ENCODE results near the gene TBCK. TPM values are rescaled to one million over a fixed set of nuclear protein-coding genes. Genes with fewer than 3 reads are reported as not detected.

Gene TBCK
- polyA plus RNA-seq, 1 experiment = 36.3 TPM

DNA sequence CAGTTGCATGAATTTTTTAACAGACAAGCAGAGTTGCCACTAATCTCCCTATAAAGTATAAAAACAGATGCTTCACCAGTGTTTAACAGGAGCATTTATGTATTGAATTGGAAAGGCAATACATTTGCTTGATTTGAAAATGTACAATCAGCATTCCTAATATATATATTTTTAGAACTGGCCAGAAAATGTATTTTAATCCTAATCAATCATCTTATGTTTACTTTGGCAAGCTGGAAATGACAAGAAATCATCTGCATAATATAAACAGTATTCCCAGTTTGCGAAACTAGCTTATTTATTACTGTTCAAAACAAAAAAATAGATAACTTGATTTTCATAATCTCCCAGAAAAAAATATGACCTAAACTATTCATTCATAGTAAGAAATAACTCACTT is 123.9 kb downstream of the TBCK start:
- Histone ChIP-seq H3K27me3 (ENCODE audit: control insufficient read depth, insufficient read depth, low read length) (no peaks in the 10 kb centered on the region), H3K36me3 (ENCODE audit: control insufficient read depth, insufficient read depth, low read length) (no peaks in the 10 kb centered on the region), H3K4me3 (ENCODE audit: low read depth, low read length) (no peak overlapping the region)
- POLR2A ChIA-PET = no interaction called here
- DNase-seq (ENCODE audit: low read depth) = no peak
- TF ChIP-seq, protein P1, sequence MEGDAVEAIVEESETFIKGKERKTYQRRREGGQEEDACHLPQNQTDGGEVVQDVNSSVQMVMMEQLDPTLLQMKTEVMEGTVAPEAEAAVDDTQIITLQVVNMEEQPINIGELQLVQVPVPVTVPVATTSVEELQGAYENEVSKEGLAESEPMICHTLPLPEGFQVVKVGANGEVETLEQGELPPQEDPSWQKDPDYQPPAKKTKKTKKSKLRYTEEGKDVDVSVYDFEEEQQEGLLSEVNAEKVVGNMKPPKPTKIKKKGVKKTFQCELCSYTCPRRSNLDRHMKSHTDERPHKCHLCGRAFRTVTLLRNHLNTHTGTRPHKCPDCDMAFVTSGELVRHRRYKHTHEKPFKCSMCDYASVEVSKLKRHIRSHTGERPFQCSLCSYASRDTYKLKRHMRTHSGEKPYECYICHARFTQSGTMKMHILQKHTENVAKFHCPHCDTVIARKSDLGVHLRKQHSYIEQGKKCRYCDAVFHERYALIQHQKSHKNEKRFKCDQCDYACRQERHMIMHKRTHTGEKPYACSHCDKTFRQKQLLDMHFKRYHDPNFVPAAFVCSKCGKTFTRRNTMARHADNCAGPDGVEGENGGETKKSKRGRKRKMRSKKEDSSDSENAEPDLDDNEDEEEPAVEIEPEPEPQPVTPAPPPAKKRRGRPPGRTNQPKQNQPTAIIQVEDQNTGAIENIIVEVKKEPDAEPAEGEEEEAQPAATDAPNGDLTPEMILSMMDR (IDR thresholded peaks at IDR 0.05; ENCODE audit: insufficient read depth, low read depth, low read length) = no peak
- CTCF ChIA-PET = no interaction called here

DNA sequence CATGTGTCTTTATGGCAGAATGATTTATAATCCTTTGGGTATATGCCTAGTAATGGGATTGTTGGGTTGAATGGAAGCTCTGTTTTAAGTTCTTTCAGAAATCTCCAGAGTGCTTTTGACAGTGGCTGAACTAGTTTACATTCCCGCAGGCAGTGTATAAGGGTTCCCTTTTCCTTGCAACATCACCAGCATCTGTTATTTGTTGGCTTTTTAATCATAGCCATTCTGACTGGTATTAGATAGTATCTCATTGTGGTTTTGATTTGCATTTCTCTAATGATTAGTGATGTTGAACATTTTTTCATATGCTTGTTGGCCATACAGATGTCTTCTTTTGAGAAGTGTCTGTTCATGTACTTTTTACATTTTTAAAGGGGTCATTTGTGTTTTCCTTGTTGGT is 129.8 kb downstream of the TBCK start:
- ChIA-PET CTCF (no interaction called here), POLR2A (interaction anchor here (0.7 kb wide), 1 partner anchor 207 kb away, joined by 3 read pairs; no protein-coding TSS in a partner anchor)
- DNase-seq (ENCODE audit: low read depth) = no peak
- H3K27me3 ChIP-seq (ENCODE audit: control insufficient read depth, insufficient read depth, low read length) = no peaks in the 10 kb centered on the region
- no peaks in the 10 kb centered on the region for H3K36me3 ChIP-seq (ENCODE audit: control insufficient read depth, insufficient read depth, low read length)
- H3K4me3 ChIP-seq (ENCODE audit: low read depth, low read length) = no peak overlapping the region
- TF ChIP-seq, protein P1 (IDR thresholded peaks at IDR 0.05; ENCODE audit: insufficient read depth, low read depth, low read length) = no peak

DNA sequence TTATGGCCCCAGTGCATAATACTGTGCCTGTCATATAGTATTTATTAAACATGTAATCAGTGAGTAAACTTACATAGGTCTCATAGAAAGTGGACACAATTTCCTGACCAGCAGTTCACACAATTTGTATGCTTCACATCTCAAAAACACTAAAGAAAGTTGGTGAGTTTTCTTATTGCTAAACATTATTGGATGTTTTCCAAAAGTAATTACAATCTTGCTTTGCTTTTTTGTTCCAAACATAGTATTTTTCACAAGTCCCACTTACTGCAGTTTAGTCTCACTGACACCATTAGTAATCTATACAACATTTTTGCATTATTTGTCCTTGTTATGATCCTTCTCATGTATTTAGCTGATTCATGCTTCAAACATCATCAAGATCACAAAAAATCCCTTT is 132.5 kb downstream of the TBCK start:
- ChIA-PET CTCF (no interaction called here), POLR2A (no interaction called here)
- TF ChIP-seq, protein P1 (IDR thresholded peaks at IDR 0.05; ENCODE audit: insufficient read depth, low read depth, low read length) = no peak
- DNase-seq (ENCODE audit: low read depth) = no peak
- H3K27me3 ChIP-seq (ENCODE audit: control insufficient read depth, insufficient read depth, low read length) = no peaks in the 10 kb centered on the region
- no peaks in the 10 kb centered on the region for H3K36me3 ChIP-seq (ENCODE audit: control insufficient read depth, insufficient read depth, low read length)
- no peak overlapping the region for H3K4me3 ChIP-seq (ENCODE audit: low read depth, low read length)

DNA sequence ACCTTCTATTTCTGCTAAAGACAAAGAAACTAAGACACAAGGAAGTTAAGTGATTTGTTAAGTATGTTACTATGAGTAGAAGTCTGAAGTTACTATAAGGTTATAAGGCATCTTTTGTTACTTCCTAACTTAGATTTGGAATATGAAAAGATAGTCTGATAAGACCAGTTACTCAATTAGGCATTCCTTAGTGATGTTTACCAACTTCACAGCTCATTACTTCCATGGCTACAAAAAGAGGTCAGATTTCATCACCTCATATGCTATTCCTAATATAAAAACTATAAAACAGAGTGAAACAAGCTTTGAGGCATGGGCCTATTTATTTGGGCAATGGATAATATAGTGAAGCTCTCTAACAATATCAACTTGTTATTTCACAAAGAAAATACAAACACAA is 143.1 kb downstream of the TBCK start:
- ChIA-PET CTCF (no interaction called here), POLR2A (no interaction called here)
- TF ChIP-seq, protein P1 (IDR thresholded peaks at IDR 0.05; ENCODE audit: insufficient read depth, low read depth, low read length) = no peak
- DNase-seq (ENCODE audit: low read depth) = no peak
- Histone ChIP-seq H3K4me3 (ENCODE audit: low read depth, low read length) (no peak overlapping the region), H3K27me3 (ENCODE audit: control insufficient read depth, insufficient read depth, low read length) (no peaks in the 10 kb centered on the region), H3K36me3 (ENCODE audit: control insufficient read depth, insufficient read depth, low read length) (no peaks in the 10 kb centered on the region)

DNA sequence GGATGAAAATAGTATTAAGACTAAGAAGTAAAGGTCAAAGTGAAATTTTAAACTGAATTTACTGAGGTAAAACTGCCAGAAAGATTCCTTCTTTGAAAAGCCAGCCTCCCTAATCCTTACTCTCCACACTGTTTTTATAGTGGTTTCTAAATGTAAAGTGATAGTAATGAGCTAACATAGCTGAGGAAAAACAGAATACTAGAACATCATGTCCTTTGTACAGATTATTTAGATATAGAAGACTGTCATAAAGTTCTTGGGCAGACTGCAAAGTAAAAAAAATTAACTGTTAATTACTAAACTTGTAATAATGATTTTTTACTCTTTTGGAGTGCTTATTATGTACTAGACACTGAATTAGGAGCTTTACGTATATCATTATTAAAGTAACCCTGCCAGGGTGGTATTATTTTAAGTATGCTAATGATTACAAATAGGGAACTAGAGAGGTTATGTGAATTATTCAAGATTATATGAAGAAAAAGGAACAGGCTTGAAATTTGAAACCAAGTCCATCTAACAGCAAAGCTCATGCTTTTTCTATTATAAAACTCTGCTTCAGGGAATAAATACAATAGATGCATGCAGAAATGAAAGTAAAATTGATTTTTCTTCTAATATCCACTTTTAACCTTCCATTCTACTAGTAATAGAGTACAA is 150.5 kb downstream of the TBCK start:
- TF ChIP-seq, protein P1 (IDR thresholded peaks at IDR 0.05; ENCODE audit: insufficient read depth, low read depth, low read length) = no peak
- Histone ChIP-seq H3K27me3 (ENCODE audit: control insufficient read depth, insufficient read depth, low read length) (no peaks in the 10 kb centered on the region), H3K36me3 (ENCODE audit: control insufficient read depth, insufficient read depth, low read length) (0 out of 2 replicates have a peak, but pooled peaks cover 1% of the 10 kb centered on the region), H3K4me3 (ENCODE audit: low read depth, low read length) (no peak overlapping the region)
- ChIA-PET CTCF (no interaction called here), POLR2A (no interaction called here)
- DNase-seq (ENCODE audit: low read depth) = no peak

Data from BJ (cell line).